ENCODE measurements around the gene HSPA12A.
"Not testable (repeated sequence)": the region's sequence is repeated elsewhere in the genome, so short reads cannot be mapped to it uniquely, and the experiment has no call there.

DNA sequence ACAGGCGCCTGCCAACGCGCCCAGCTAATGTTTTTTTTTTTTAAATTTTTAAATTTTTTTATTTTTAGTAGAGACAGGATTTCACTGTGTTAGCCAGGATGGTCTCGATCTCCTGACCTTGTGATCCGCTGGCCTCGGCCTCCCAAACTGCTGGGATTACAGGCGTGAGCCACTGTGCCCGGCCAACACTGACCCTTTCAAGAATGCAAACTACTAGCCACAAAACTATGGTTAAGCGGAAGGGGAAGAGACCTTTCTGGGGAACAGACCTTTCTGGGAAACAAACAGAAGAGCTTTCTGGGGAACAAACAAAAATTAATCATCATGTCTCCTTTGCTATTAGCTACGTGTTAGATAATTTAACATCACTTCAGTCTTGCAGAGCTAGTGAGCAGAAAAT is 30.6 kb downstream of the HSPA12A start:
- not testable (repeated sequence) for TF ChIP-seq ZNF274 (IDR thresholded peaks at IDR 0.05; ENCODE audit: low read depth, low read length); YY1 (IDR thresholded peaks at IDR 0.05; ENCODE audit: insufficient read depth, insufficient read length)

Data from NT2/D1 (cell line).